Erythroblast (primary cell): ENCODE data around the gene BRD1.

Source experiments
- GATA1 ChIP-seq: IDR thresholded peaks from 2 replicates; pipeline ENCODE4 v1.6.1; 2011; ENCODE audit warnings: low read depth, mild to moderate bottlenecking, control low read depth, low read length, moderate library complexity
- POLR2A ChIP-seq: IDR thresholded peaks from 2 replicates; pipeline ENCODE4 v1.6.1; 2011; ENCODE audit warnings: mild to moderate bottlenecking, low read length

DNA sequence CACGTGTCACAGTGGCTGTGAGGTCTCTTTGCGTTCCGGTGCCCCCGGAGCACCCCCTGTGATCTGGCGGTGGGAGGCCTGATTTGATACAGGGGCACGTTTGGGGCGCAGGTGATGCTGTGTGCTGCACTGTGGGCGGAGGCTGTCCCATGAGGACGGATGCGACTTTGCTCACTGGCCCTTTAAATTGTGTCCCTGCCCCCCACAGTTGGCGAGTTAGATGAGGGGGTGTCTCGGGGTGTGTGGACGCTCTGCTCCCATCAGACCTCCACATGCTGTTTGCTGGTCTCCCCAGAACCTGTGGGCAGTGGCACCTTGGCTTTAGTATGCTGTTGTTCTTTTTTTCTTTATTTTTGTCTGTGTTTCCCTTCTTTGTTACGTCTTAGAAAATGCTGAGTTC lies 31.2 kb upstream of the BRD1 start:
- no peak for TF ChIP-seq POLR2A
- no peak for TF ChIP-seq GATA1
